WTC11 (cell line): ENCODE measurements around the gene SKOR2. TPM values are rescaled to one million over a fixed set of nuclear protein-coding genes. Genes with fewer than 3 reads are reported as not detected.
A peak's percentile ranks its signal among the peaks of the same experiment; 100 is the strongest.

Experiments used
- ATAC-seq: fragments of 200-7000 bp; cut with Tn5 transposase; 2 replicates; pipeline ENCODE4 v1.10.0; 2021; ENCODE audit warnings: mild to moderate bottlenecking, moderate library complexity
- CTCF ChIA-PET: fragments of 300-600 bp; sonication (Branson Sonifier 250); formaldehyde crosslinking; loops from one replicate; lab custom pipeline; 2021; ENCODE audit warnings: antibody characterized with exemption; lab: Charles Lee
- POLR2A ChIA-PET: fragments of 350-600 bp; sonication (Branson Sonifier 250); formaldehyde crosslinking; loops from one replicate; lab custom pipeline; 2021; ENCODE audit warnings: antibody characterized with exemption; lab: Charles Lee
- DNase-seq: peaks from one replicate; pipeline ENCODE4 v3.0.0; 2021; ENCODE audit warnings: low spot score
- H3K27ac Mint-ChIP-seq: 2 replicates; pipeline ENCODE4 v1.8.0; 2021; ENCODE audit warnings: mixed read lengths
- H3K27me3 Mint-ChIP-seq: 2 replicates; pipeline ENCODE4 v1.8.0; 2021; ENCODE audit warnings: low read depth, mild to moderate bottlenecking, moderate library complexity, mixed read lengths
- H3K36me3 Mint-ChIP-seq: 2 replicates; pipeline ENCODE4 v1.8.0; 2021; ENCODE audit warnings: mixed read lengths
- H3K4me1 Mint-ChIP-seq: 2 replicates; pipeline ENCODE4 v1.8.0; 2022; ENCODE audit warnings: mixed read lengths
- H3K4me3 Mint-ChIP-seq: 2 replicates; pipeline ENCODE4 v1.8.0; 2021; ENCODE audit warnings: mild to moderate bottlenecking, moderate library complexity, mixed read lengths
- H3K9me3 Mint-ChIP-seq: 2 replicates; pipeline ENCODE4 v1.8.0; 2021; ENCODE audit warnings: mixed read lengths
- CBFB ChIP-seq: sonication (generic); formaldehyde crosslinking; IDR thresholded peaks from 2 replicates; pipeline ENCODE4 v1.8.1; 2022; ENCODE audit warnings: mild to moderate bottlenecking, low read depth, missing genetic modification reagents
- CREB1 ChIP-seq: sonication (generic); formaldehyde crosslinking; IDR thresholded peaks from 2 replicates; pipeline ENCODE4 v1.8.0; 2023; ENCODE audit warnings: mild to moderate bottlenecking, missing genetic modification reagents
- CREM ChIP-seq: sonication (generic); formaldehyde crosslinking; IDR thresholded peaks from 2 replicates; pipeline ENCODE4 v1.8.1; 2022; ENCODE audit warnings: mild to moderate bottlenecking, missing genetic modification reagents, moderate library complexity
- FOXP1 ChIP-seq: sonication (generic); formaldehyde crosslinking; IDR thresholded peaks from 2 replicates; pipeline ENCODE4 v1.8.0; 2022; ENCODE audit warnings: missing genetic modification reagents, mild to moderate bottlenecking, moderate library complexity, borderline replicate concordance
- GABPB1 ChIP-seq: sonication (generic); formaldehyde crosslinking; IDR thresholded peaks from 2 replicates; pipeline ENCODE4 v1.8.1; 2023; ENCODE audit warnings: mild to moderate bottlenecking, missing genetic modification reagents
- GRHL2 ChIP-seq: fragments of 250-450 bp; sonication (Bioruptor Pico); IDR thresholded peaks from 2 replicates; pipeline ENCODE4 v1.8.0; 2022; ENCODE audit warnings: mild to moderate bottlenecking, moderate library complexity; ENCODE audit not compliant: insufficient replicate concordance, severe bottlenecking
- GTF2I ChIP-seq: fragments of 250-450 bp; sonication (Bioruptor Pico); conservative IDR thresholded peaks from 2 replicates; pipeline ENCODE4 v1.4.0; 2021; ENCODE audit warnings: mild to moderate bottlenecking
- IRF2 ChIP-seq: sonication (generic); formaldehyde crosslinking; IDR thresholded peaks from 2 replicates; pipeline ENCODE4 v1.8.0; 2022; ENCODE audit warnings: low read depth, missing genetic modification reagents, borderline replicate concordance
- NFYB ChIP-seq: sonication (generic); formaldehyde crosslinking; conservative IDR thresholded peaks from 2 replicates; pipeline ENCODE4 v1.8.0; 2022; ENCODE audit warnings: low read depth, missing genetic modification reagents
- NR3C1 ChIP-seq: sonication (generic); formaldehyde crosslinking; conservative IDR thresholded peaks from 2 replicates; pipeline ENCODE4 v1.8.1; 2023; ENCODE audit warnings: low read depth, mild to moderate bottlenecking, missing genetic modification reagents
- PRRX2 ChIP-seq: fragments of 250-450 bp; sonication (Bioruptor Pico); IDR thresholded peaks from 2 replicates; pipeline ENCODE4 v1.8.0; 2021; ENCODE audit warnings: mild to moderate bottlenecking
- RORB ChIP-seq: fragments of 250-450 bp; sonication (Bioruptor Pico); IDR thresholded peaks from 2 replicates; pipeline ENCODE4 v1.9.0; 2021; ENCODE audit warnings: mild to moderate bottlenecking
- TEAD4 ChIP-seq: sonication (generic); formaldehyde crosslinking; IDR thresholded peaks from 2 replicates; pipeline ENCODE4 v1.8.0; 2022; ENCODE audit warnings: mild to moderate bottlenecking, missing genetic modification reagents
- ZBTB21 ChIP-seq: sonication (generic); formaldehyde crosslinking; IDR thresholded peaks from 2 replicates; pipeline ENCODE4 v1.8.1; 2023; ENCODE audit warnings: mild to moderate bottlenecking, missing genetic modification reagents, borderline replicate concordance
- ZNF121 ChIP-seq: sonication (generic); formaldehyde crosslinking; IDR thresholded peaks from 2 replicates; pipeline ENCODE4 v1.8.0; 2023; ENCODE audit warnings: missing genetic modification reagents
- ZNF232 ChIP-seq: sonication (generic); formaldehyde crosslinking; IDR thresholded peaks from 2 replicates; pipeline ENCODE4 v1.8.0; 2022; ENCODE audit warnings: mild to moderate bottlenecking, missing genetic modification reagents
- ZNF396 ChIP-seq: fragments of 250-450 bp; sonication (Bioruptor Pico); IDR thresholded peaks from 2 replicates; pipeline ENCODE4 v1.8.0; 2021; ENCODE audit warnings: mild to moderate bottlenecking, moderate library complexity, borderline replicate concordance
- ZNF416 ChIP-seq: fragments of 250-450 bp; sonication (Bioruptor Pico); IDR thresholded peaks from 2 replicates; pipeline ENCODE4 v1.9.0; 2021; ENCODE audit warnings: mild to moderate bottlenecking, inconsistent platforms
- total RNA-seq: library from RNA; stranded (reverse); gene quantifications from 3 replicates; pipeline ENCODE4 v1.2.3, GENCODE V29; 2021
- TF ChIP-seq, protein P1 (sequence below): sonication (generic); formaldehyde crosslinking; IDR thresholded peaks from 2 replicates; pipeline ENCODE4 v1.8.0; 2023; ENCODE audit warnings: mild to moderate bottlenecking, missing genetic modification reagents
- TF ChIP-seq, protein P2 (sequence below): sonication (generic); formaldehyde crosslinking; IDR thresholded peaks from 2 replicates; pipeline ENCODE4 v1.8.1; 2022; ENCODE audit warnings: mild to moderate bottlenecking, moderate library complexity, missing genetic modification reagents
- TF ChIP-seq, protein P3 (sequence below): sonication (generic); formaldehyde crosslinking; IDR thresholded peaks from 2 replicates; pipeline ENCODE4 v1.8.0; 2022; ENCODE audit warnings: mild to moderate bottlenecking, missing genetic modification reagents
- TF ChIP-seq, protein P4 (sequence below): sonication (generic); formaldehyde crosslinking; IDR thresholded peaks from 2 replicates; pipeline ENCODE4 v1.8.1; 2022; ENCODE audit warnings: mild to moderate bottlenecking, missing genetic modification reagents, moderate library complexity, borderline replicate concordance

SKOR2 gene
- total RNA-seq, 1 experiment from 2014 or later = 1.3 TPM

DNA sequence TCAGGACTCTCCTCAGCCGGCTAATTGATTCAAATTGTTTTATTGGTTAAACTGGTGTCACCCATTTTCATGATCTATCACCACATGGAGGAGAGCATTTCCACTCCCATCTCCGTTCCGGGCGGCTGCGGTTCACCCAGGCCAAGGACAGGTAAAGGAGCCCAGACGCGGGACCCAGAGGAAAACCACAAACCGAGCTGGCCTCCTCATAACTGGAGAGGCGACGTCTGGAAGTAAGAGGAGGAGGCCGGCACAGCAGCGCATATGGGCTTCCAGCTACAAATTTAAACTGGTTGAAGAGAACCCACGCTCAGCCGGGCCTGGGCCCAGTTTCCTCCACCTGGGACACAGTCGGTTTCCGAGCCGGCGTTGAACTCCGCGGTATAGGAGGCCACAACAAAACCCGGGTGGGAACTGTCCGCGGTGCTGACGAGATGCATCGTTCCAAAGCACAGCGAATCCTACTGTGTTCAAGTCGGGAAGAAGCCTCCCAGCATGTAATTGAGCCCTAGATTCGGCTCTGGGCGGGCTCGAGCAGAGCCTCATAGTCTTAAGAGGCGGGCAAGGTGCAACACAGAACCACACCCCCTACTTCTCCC is 3.0 kb upstream of the SKOR2 start (continued):
- TF ChIP-seq, protein P1, sequence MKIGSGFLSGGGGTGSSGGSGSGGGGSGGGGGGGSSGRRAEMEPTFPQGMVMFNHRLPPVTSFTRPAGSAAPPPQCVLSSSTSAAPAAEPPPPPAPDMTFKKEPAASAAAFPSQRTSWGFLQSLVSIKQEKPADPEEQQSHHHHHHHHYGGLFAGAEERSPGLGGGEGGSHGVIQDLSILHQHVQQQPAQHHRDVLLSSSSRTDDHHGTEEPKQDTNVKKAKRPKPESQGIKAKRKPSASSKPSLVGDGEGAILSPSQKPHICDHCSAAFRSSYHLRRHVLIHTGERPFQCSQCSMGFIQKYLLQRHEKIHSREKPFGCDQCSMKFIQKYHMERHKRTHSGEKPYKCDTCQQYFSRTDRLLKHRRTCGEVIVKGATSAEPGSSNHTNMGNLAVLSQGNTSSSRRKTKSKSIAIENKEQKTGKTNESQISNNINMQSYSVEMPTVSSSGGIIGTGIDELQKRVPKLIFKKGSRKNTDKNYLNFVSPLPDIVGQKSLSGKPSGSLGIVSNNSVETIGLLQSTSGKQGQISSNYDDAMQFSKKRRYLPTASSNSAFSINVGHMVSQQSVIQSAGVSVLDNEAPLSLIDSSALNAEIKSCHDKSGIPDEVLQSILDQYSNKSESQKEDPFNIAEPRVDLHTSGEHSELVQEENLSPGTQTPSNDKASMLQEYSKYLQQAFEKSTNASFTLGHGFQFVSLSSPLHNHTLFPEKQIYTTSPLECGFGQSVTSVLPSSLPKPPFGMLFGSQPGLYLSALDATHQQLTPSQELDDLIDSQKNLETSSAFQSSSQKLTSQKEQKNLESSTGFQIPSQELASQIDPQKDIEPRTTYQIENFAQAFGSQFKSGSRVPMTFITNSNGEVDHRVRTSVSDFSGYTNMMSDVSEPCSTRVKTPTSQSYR = no peak

DNA sequence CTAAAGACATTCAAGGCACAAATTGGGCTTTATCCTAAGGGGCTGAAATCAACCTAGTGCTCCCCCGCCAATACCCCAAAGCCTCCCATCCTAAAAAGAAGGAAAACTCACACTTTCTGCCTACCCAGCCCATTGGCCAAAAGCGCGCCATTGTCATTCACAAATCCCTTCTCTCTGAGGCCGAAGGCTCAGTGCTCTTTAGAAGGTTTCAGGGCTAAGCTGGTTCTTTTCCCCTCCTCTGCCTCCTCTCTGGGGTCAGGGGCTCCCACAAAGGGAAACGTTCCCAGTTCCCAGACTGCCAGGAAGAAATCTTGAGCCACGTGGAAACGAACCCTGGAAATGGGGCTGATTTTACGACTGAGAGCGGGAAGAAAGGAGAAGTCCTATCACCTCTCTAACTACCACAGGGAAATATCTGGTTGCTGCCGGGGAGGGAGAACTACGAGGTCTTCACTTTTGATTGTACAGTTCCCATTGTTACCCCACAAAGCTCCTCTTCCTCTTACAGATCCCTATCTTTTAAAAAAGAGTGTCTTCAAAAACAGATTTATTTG is 1.7 kb upstream of the SKOR2 start:
- no peak for TF ChIP-seq ZNF121 (CRISPR knock-in tag)
- TF ChIP-seq, protein P2, sequence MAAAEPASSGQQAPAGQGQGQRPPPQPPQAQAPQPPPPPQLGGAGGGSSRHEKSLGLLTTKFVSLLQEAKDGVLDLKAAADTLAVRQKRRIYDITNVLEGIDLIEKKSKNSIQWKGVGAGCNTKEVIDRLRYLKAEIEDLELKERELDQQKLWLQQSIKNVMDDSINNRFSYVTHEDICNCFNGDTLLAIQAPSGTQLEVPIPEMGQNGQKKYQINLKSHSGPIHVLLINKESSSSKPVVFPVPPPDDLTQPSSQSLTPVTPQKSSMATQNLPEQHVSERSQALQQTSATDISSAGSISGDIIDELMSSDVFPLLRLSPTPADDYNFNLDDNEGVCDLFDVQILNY (CRISPR knock-in tag) = no peak
- no peak for TF ChIP-seq GTF2I (CRISPR knock-in tag)
- TF ChIP-seq FOXP1 = no peak
- no peak for TF ChIP-seq CBFB (CRISPR knock-in tag)
- TF ChIP-seq IRF2 (CRISPR knock-in tag) = no peak
- TF ChIP-seq GRHL2 (CRISPR knock-in tag) = no peak
- no peak for TF ChIP-seq PRRX2
- TF ChIP-seq, protein P3, sequence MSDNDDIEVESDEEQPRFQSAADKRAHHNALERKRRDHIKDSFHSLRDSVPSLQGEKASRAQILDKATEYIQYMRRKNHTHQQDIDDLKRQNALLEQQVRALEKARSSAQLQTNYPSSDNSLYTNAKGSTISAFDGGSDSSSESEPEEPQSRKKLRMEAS (CRISPR knock-in tag) = no peak
- no peak for TF ChIP-seq NR3C1
- TF ChIP-seq TEAD4 (CRISPR knock-in tag) = no peak
- TF ChIP-seq RORB (CRISPR knock-in tag) = no peak
- no peak for TF ChIP-seq ZNF396 (CRISPR knock-in tag)
- no peak for TF ChIP-seq ZNF232 (CRISPR knock-in tag)
- TF ChIP-seq CREB1 (CRISPR knock-in tag) = no peak
- no peak for TF ChIP-seq GABPB1 (CRISPR knock-in tag)
- Mint-ChIP-seq H3K4me3 (no peak overlapping the region), H3K27me3 (peaks cover 100% of the 10 kb centered on the region), H3K36me3 (peaks cover 8% of the 10 kb centered on the region; the same call in 1 of the 2 replicates), H3K4me1 (peaks cover 68% of the 10 kb centered on the region), H3K9me3 (no peaks in the 10 kb centered on the region), H3K27ac (no peak overlapping the region)
- DNase-seq (peak; percentile 29), ATAC-seq (no peak)
- POLR2A ChIA-PET = no interaction called here
- CTCF ChIA-PET = interaction anchor here (0.8 to 4.5 kb wide), 2 partner anchors 8 to 38 kb away, joined by 3 to 31 read pairs; no protein-coding TSS in a partner anchor

DNA sequence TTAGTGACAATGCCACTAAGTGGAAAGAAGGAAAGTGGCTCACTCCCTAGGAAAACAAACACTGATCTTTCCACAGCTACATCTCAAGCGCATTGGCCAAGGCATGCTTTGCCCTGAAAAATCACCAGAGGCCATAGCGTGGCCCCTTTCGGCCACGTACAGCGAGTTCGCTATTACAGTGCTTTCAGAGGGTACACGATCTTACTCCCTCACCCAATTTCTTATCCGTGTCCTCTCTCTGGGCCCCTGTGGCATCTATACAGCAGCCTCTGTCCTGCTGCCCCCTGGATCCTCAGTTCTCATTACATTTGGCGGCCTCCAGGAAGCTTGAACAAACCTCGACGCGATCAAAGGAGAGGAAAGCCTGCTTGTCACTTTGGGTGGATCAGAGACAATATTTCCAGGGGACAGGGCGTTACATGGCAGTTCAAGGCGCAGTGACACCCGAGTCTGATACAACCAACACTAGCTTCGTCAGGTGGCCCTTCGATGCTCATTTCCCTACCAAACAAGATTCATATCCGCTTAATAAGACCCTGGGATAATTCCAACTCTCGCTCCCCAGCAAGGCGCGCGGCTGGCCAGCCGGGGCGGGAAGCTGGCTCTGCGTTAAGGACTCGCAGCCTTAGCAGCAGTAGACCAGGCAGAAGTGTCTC is 941 bp downstream of the SKOR2 start:
- TF ChIP-seq ZBTB21 (CRISPR knock-in tag) (no peak), CREM (CRISPR knock-in tag) (no peak), ZNF416 (CRISPR knock-in tag) (no peak), NFYB (CRISPR knock-in tag) (no peak)
- TF ChIP-seq, protein P4, sequence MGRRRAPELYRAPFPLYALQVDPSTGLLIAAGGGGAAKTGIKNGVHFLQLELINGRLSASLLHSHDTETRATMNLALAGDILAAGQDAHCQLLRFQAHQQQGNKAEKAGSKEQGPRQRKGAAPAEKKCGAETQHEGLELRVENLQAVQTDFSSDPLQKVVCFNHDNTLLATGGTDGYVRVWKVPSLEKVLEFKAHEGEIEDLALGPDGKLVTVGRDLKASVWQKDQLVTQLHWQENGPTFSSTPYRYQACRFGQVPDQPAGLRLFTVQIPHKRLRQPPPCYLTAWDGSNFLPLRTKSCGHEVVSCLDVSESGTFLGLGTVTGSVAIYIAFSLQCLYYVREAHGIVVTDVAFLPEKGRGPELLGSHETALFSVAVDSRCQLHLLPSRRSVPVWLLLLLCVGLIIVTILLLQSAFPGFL (CRISPR knock-in tag) = no peak
- DNase-seq (no peak), ATAC-seq (no peak)
- no peaks in the 10 kb centered on the region for H3K9me3 Mint-ChIP-seq
- ChIA-PET CTCF (interaction anchor here (1.7 to 4.5 kb wide), 3 partner anchors 10 to 45 kb away, joined by 9 to 31 read pairs (median 12); no protein-coding TSS in a partner anchor), POLR2A (no interaction called here)
- H3K36me3 Mint-ChIP-seq = peaks cover 8% of the 10 kb centered on the region; the same call in 1 of the 2 replicates
- no peak overlapping the region for H3K27ac Mint-ChIP-seq
- peaks cover 61% of the 10 kb centered on the region for H3K4me1 Mint-ChIP-seq
- H3K4me3 Mint-ChIP-seq = peak overlapping the region; percentile 48
- peaks cover 87% of the 10 kb centered on the region for H3K27me3 Mint-ChIP-seq
